H1 (cell line): ENCODE results near the gene USHBP1. TPM values are rescaled to one million over a fixed set of nuclear protein-coding genes. Genes with fewer than 3 reads are reported as not detected.

Experiments used
- ASH2L ChIP-seq: fragments of 200-600, 300-600 bp; sonication (generic); IDR thresholded peaks from one replicate; pipeline ENCODE4 v1.7.1; 2017; ENCODE audit warnings: low read length
- BCL11A ChIP-seq, 2 experiments: IDR thresholded peaks; one replicate each; pipeline ENCODE4 v1.6.1; 2011; ENCODE audit warnings: low read depth in 2 of 2, low read length in 2 of 2, mild to moderate bottlenecking in 2 of 2
- ZNF274 ChIP-seq: IDR thresholded peaks from 2 replicates; pipeline ENCODE4 v1.7.0; 2012; ENCODE audit warnings: low read length, borderline replicate concordance; ENCODE audit errors: extremely low read depth
- polyA plus RNA-seq, 7 experiments: library from polyadenylated mRNA; depleted of rRNA in 3 of 7; stranded (reverse) in 5 of 7; unstranded in 2 of 7; fragments of >200 nt in 5 of 7; fragments of 200-250 nt in 2 of 7; gene quantifications; 1 replicate in 5 of 7; 2 replicates in 1 of 7; 4 replicates in 1 of 7; pipeline versions ENCODE4 v1.2.1 to v1.2.3, GENCODE V29; 2011 to 2013; ENCODE audit warnings: missing spikeins in 2 of 7, mixed read lengths in 2 of 7
- total RNA-seq: library from RNA; stranded (reverse); fragmentation: NEBNext Ultra II Directional; extraction: Animal tissue kit (Norgen Biotek cat#: 25700); gene quantifications from 2 replicates; pipeline ENCODE4 v1.2.1, GENCODE V29; 2021
- TF ChIP-seq, protein P1 (sequence below): fragments of 300-600 bp; sonication (generic); IDR thresholded peaks from 2 replicates; pipeline ENCODE4 v1.7.1; 2012; ENCODE audit warnings: low read length, moderate library complexity, mild to moderate bottlenecking, inconsistent platforms; ENCODE audit not compliant: insufficient replicate concordance

USHBP1 gene
- total and polyA plus RNA-seq, 2 of the 8 experiments (the other 6 are each of a cell fraction or from before 2014, with no cell fraction given) = 5.0 to 7.5 TPM

DNA sequence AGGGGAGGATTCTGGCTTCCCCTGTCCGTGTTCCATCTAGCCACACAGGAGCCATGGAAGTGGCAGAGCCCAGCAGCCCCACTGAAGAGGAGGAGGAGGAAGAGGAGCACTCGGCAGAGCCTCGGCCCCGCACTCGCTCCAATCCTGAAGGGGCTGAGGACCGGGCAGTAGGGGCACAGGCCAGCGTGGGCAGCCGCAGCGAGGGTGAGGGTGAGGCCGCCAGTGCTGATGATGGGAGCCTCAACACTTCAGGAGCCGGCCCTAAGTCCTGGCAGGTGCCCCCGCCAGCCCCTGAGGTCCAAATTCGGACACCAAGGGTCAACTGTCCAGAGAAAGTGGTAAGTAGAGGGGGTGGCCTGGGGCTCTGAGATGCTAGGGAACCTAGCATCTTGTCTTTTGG lies 4.2 kb upstream of the USHBP1 start (continued):
- TF ChIP-seq, protein P1, sequence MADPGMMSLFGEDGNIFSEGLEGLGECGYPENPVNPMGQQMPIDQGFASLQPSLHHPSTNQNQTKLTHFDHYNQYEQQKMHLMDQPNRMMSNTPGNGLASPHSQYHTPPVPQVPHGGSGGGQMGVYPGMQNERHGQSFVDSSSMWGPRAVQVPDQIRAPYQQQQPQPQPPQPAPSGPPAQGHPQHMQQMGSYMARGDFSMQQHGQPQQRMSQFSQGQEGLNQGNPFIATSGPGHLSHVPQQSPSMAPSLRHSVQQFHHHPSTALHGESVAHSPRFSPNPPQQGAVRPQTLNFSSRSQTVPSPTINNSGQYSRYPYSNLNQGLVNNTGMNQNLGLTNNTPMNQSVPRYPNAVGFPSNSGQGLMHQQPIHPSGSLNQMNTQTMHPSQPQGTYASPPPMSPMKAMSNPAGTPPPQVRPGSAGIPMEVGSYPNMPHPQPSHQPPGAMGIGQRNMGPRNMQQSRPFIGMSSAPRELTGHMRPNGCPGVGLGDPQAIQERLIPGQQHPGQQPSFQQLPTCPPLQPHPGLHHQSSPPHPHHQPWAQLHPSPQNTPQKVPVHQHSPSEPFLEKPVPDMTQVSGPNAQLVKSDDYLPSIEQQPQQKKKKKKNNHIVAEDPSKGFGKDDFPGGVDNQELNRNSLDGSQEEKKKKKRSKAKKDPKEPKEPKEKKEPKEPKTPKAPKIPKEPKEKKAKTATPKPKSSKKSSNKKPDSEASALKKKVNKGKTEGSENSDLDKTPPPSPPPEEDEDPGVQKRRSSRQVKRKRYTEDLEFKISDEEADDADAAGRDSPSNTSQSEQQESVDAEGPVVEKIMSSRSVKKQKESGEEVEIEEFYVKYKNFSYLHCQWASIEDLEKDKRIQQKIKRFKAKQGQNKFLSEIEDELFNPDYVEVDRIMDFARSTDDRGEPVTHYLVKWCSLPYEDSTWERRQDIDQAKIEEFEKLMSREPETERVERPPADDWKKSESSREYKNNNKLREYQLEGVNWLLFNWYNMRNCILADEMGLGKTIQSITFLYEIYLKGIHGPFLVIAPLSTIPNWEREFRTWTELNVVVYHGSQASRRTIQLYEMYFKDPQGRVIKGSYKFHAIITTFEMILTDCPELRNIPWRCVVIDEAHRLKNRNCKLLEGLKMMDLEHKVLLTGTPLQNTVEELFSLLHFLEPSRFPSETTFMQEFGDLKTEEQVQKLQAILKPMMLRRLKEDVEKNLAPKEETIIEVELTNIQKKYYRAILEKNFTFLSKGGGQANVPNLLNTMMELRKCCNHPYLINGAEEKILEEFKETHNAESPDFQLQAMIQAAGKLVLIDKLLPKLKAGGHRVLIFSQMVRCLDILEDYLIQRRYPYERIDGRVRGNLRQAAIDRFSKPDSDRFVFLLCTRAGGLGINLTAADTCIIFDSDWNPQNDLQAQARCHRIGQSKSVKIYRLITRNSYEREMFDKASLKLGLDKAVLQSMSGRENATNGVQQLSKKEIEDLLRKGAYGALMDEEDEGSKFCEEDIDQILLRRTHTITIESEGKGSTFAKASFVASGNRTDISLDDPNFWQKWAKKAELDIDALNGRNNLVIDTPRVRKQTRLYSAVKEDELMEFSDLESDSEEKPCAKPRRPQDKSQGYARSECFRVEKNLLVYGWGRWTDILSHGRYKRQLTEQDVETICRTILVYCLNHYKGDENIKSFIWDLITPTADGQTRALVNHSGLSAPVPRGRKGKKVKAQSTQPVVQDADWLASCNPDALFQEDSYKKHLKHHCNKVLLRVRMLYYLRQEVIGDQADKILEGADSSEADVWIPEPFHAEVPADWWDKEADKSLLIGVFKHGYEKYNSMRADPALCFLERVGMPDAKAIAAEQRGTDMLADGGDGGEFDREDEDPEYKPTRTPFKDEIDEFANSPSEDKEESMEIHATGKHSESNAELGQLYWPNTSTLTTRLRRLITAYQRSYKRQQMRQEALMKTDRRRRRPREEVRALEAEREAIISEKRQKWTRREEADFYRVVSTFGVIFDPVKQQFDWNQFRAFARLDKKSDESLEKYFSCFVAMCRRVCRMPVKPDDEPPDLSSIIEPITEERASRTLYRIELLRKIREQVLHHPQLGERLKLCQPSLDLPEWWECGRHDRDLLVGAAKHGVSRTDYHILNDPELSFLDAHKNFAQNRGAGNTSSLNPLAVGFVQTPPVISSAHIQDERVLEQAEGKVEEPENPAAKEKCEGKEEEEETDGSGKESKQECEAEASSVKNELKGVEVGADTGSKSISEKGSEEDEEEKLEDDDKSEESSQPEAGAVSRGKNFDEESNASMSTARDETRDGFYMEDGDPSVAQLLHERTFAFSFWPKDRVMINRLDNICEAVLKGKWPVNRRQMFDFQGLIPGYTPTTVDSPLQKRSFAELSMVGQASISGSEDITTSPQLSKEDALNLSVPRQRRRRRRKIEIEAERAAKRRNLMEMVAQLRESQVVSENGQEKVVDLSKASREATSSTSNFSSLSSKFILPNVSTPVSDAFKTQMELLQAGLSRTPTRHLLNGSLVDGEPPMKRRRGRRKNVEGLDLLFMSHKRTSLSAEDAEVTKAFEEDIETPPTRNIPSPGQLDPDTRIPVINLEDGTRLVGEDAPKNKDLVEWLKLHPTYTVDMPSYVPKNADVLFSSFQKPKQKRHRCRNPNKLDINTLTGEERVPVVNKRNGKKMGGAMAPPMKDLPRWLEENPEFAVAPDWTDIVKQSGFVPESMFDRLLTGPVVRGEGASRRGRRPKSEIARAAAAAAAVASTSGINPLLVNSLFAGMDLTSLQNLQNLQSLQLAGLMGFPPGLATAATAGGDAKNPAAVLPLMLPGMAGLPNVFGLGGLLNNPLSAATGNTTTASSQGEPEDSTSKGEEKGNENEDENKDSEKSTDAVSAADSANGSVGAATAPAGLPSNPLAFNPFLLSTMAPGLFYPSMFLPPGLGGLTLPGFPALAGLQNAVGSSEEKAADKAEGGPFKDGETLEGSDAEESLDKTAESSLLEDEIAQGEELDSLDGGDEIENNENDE = no peak
- TF ChIP-seq ASH2L (no peak), ZNF274 (no peak), BCL11A (IDR thresholded peaks at IDR 0.05; ENCODE audit: low read depth in 2 of 2, low read length in 2 of 2) (no peak)
